Endometrium (tissue), 2 donors: Measurements from ENCODE around the gene PDE3B.
"Not testable (repeated sequence)": the region's sequence is repeated elsewhere in the genome, so short reads cannot be mapped to it uniquely, and the experiment has no call there.

Experiments
- FAIRE-seq: peaks from 2 replicates; lab custom pipeline; 2012; peaks lifted over from hg19 to GRCh38; lab: Jason Lieb, UNC
- donor health status: control.
- donor health status: control.

The PDE3B gene

DNA sequence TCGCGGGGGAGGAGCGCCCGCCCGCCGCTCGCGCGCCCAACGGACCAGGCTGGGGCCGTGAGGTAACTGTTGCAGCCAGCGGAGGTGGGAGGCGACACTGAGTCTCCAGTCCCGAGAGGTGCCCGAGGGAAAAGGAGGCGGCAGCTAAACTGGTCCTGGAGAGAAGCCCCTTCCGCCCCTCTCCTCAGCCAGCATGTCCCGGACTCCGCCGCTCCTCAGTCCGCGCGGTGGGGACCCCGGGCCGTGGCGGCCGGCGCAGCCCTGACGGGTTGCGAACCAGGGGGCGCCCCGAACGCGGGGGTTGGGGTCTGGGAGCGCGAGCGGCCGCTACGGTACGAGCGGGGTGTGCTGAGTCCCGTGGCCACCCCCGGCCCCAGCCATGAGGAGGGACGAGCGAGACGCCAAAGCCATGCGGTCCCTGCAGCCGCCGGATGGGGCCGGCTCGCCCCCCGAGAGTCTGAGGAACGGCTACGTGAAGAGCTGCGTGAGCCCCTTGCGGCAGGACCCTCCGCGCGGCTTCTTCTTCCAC, at the start of gene PDE3B:
PDE3B (plus strand) TSS at position 108 of the 529 bp plus-strand sequence; CDS start at position 380, 272 bp downstream.
- no peak for FAIRE-seq

DNA sequence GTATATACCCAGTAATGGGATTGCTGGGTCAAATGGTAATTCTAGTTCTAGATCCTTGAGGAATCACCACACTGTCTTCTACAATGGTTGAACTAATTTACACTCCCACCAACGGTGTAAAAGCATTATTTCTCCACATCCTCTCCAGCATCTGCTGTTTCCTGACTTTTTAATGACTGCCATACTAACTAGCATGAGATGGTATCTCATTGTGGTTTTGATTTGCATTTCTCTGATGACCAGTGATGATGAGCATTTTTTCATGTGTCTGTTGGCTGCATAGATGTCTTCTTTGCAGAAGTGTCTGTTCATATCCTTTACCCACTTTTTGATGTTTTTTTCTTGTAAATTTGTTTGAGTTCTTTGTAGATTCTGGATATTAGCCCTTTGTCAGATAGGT, 48.3 kb upstream of the PDE3B start:
- not testable (repeated sequence) for FAIRE-seq

GRCh38 chr11:14607713-14608112, 35.9 kb upstream of the PDE3B start:
- FAIRE-seq = no peak

GRCh38 chr11:14609902-14610301, 33.7 kb upstream of the PDE3B start:
- no peak for FAIRE-seq

GRCh38 chr11:14611939-14612338, 31.7 kb upstream of the PDE3B start:
- no peak for FAIRE-seq

DNA sequence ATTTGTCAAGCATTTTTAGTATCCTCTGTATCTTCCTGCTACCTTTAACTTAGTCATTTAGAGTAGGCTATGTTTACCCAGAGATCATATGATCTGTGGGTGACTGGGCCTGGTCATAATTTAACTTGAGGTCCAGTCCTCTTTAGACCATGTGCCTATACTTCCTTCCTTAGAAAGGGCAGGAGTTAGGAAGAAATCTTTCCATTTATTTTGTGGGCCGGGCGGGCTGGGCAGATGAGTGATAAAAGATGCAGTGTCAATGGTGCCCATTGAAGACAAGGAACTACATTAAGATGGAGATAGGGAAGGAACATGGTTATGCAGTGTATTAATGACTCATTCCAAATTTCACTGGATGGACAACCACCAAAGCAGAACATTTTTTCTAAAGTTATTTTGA, 30.9 kb upstream of the PDE3B start:
- FAIRE-seq = no peak

- no peak for FAIRE-seq
These were observed 29.4 kb upstream of the PDE3B start for GRCh38 chr11:14614091-14614622.

- FAIRE-seq = no peak
These were observed 26.2 kb upstream of the PDE3B start for GRCh38 chr11:14617241-14618027.

DNA sequence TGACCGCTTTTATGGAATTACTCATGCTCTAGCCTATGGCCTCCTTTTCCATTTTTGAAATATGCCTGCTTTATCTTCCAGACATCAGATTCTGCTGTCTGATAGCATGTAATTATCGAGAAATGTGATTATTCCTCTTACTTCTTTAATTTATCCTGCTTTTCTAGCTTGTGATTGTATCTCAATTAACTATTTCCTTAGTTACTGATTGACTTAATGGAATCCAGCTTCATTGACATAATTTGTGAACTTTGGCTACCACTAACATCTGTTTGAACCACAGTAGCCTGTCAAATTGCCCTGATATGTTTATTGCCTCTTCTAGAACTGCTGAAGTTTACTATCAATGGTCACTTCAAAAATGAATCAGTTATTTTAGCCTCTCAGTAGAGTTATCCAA, 25.5 kb upstream of the PDE3B start:
- no peak for FAIRE-seq

- FAIRE-seq = no peak
These were observed 23.7 kb upstream of the PDE3B start for GRCh38 chr11:14619603-14620531.

DNA sequence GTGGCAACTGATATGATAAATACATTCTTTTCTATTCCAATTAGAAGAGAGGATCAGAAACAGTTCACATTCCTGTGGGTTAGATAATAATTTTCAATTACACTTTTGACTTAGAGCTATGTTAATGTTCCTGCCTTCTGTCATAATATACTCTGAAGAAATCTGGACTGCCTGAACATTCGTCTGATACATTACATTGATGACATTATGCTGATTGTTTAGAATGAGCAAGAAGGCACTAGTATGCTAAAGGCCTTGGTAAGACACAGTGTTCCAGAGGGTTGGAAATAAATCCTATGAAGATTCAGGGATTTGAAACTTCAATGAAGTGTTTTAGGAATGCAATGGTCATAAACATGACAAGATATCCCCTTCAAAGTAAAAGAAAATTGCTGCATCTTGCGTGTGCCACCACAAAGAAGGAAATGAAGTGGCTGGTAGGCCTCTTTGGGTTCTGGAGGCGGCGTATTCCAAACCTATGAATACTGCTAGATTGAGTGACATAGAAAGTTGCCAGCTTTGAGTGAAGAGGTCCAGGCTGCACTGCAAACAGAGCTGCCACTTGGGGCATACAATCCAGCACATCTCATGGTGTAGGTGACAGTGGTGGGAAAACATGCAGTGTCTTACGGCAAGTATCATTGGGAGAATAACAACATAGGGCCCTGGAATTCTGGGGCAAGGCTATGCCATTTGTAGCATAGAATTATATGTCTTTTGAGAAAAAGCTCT, 21.2 kb upstream of the PDE3B start:
- FAIRE-seq = no peak

DNA sequence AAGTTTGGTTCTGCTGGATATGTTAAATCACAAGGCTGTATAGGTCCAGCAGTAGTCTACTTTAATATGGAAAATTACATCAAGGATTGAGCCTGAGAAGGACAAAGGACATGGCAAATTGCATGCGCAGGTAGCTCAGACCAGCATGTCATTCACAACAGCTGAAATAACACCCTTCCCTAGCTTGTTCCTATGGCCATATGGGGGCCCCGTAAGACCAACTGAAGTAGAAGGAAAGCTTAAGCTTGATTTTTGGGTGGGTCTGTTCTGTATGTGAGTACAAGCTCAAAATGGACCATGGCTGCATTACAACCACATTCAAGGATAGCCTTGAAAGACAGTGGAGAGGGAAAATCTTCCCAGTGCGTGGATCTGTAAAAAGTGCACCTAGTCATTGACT, 20.6 kb upstream of the PDE3B start:
- FAIRE-seq = no peak

DNA sequence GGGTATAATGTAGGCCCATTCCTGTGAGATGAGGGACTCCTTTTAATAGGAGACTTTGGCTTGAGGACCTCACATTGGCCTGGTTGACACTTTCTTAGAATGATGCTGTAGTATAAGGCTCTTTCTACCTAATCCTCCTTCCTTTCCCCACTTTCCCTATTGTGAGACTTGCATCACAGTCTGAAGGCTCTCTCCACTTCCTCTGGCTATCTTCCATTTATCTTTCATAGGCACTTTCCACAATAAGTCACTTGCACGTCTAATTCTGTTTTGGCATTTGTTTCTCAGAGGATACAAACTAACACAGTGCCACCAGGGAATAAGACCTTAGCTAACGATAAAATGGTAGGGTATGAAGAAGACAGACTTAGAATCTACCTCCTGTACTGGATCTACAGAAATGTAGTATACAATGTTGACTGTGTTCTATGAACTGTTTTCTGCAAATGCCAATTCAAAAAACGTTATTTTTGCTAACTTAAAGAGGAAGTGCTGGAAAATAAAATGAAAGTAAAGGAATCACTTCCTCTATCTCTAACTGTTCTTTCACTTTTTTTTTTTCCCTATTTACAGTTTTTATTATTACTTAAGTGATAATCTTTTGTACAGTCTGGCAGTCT, 17.9 kb upstream of the PDE3B start:
- FAIRE-seq = no peak

DNA sequence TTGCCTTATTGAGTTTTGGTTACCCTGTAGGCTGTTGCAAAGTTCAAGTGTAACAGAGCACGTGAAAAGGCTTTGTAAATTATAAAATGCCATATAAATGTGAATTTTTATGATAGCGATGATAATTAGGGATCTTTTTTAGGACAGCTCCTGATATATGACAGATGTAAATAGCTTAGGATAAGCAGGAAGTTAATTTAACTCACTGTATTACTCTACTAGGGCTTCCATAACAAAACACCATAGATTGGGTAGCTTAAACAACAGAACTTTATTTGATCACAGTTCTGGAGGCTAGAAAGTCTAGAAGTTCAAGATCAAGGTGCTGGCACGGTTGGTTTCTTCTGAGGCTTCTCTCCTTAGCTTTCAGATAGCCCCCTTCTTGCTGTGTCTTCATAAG, 17.0 kb upstream of the PDE3B start:
- no peak for FAIRE-seq

- FAIRE-seq = not testable (repeated sequence)
These were observed 9.9 kb upstream of the PDE3B start for GRCh38 chr11:14633506-14634224.

- no peak for FAIRE-seq
These were observed 8.8 kb upstream of the PDE3B start for GRCh38 chr11:14634813-14635212.

GRCh38 chr11:14635546-14635945, 8.1 kb upstream of the PDE3B start:
- FAIRE-seq = no peak

DNA sequence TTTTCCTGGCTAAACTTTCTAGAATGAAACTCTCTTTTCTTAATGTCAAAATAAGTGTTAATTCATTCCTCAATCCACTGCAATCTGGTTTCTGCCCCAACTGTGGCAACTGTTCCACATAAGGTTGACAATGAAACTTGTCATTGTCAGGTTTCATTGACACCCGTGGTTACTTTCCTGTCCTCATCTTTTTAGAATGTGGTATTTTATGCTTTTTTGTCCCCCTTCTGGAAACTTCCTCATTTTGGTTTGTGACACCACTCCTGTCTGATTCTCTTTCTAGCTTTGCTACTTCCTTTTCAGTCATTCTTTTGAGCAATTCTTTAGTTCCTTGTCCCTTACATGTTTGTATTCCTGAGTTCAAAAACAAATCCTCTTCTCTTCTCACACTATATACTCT, 7.5 kb upstream of the PDE3B start:
- no peak for FAIRE-seq

- FAIRE-seq = no peak
These were observed 5.7 kb upstream of the PDE3B start for GRCh38 chr11:14637868-14638409.

DNA sequence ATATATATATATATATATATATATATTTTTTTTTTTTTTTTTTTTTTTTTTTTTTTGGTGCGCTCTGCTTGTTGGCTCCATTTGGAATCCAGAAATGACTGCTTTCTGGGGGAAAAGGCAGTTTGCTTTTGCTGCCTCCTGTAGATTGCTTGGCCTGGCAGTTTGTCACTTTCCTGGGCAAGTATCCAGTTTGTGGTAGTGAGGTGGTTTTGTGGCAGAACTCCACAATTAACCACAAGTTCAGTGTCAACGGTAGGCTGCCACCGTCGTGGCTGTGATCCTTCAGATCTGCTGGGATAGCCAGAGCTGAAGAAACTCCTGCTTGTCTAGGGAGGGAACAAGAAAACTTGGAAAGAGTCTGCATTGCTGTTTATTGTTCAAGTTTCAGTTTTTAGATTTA, 5.0 kb upstream of the PDE3B start:
- no peak for FAIRE-seq

GRCh38 chr11:14641801-14642200, 1.8 kb upstream of the PDE3B start:
- no peak for FAIRE-seq
